Measurements from ENCODE around the gene RNASE8.

RNASE8 gene

DNA sequence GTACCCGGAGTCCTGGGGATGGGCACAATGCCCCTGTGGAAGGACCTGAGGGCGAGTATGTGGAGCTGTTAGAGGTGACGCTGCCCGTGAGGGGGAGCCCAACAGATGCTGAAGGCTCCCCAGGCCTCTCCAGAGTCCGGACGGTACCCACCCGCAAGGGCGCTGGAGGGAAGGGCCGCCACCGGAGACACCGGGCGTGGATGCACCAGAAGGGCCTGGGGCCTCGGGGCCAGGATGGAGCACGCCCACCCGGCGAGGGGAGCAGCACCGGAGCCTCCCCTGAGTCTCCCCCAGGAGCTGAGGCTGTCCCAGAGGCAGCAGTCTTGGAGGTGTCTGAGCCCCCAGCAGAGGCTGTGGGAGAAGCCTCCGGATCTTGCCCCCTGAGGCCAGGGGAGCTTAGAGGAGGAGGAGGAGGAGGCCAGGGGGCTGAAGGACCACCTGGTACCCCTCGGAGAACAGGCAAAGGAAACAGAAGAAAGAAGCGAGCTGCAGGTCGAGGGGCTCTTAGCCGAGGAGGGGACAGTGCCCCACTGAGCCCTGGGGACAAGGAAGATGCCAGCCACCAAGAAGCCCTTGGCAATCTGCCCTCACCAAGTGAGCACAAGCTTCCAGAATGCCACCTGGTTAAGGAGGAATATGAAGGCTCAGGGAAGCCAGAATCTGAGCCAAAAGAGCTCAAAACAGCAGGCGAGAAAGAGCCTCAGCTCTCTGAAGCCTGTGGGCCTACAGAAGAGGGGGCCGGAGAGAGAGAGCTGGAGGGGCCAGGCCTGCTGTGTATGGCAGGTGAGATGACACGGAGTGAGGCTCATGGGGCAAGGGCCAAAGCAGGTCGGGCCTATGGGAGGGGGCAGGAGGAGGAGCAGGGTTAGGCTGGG, 17.0 kb downstream of the RNASE8 start:
- no peak for FAIRE-seq

DNA sequence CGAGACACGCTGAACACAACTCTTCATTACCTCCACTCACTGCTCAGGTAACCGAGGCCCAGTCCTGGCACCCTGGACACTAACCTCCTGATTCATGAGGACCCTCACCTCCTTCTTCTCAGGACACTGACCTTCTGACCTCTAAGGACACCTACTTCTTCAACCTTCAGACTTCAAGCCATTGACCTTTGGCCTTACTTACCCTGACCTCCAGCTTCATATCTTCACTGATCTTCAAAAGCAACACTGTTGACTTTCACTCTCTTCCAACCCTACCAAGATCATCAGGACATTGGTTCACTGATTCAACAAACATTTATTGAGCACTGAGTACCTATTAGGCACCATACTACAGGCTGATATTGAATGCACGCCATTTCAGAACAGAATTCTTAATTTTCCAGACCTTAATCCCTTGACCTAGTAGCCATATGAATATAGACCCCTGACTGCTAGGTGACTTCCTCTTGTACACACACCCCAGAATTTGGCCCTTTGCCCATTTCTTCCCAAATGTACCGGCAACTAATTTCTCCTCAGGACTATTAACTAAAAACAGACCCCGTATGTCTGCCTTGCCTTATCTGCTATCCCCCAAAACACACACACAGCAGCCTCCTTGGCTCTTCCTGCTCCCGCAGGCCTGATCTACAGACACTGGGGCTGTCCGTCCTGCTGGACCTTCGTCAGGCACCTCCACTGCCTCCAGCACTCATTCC, 18.3 kb downstream of the RNASE8 start:
- FAIRE-seq: no peak

DNA sequence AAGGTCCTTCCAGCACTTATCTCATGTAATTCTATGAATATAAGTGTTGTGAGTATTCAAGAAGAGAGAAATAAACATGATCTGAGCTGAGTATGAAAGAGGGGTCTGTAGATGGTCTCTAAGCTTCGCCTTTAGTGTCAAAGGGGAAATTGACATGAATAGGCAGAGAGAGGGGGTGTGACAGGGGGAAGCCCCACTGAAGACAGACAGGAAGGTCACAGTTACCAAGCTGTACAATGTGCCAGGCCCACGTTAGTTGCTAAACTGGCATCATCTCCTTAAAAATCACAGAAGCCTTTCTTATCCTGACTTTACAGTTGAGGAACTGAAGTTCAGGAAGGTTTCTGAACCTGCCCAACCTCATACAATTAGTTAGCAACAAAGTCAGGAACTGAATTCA, 20.1 kb downstream of the RNASE8 start:
- FAIRE-seq: no peak

DNA sequence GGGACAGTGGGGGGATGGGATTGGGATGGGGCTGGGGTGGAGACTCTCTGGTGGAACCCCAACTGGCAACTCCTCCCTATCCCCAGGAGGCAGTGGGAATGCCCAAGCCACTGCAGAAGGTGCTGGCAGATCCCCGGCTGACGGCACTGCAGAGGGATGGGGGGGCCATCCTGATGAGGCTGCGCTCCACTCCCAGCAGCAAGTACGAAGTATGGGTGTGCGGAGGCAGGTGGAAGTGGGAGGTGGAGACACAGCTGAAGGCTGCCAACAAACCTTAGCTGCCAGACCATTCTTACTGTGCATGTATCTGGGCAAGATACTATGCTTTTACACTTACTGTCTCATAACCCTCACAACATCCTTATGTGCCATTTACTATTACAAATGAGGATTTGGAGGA, 20.7 kb downstream of the RNASE8 start:
- no peak for FAIRE-seq

DNA sequence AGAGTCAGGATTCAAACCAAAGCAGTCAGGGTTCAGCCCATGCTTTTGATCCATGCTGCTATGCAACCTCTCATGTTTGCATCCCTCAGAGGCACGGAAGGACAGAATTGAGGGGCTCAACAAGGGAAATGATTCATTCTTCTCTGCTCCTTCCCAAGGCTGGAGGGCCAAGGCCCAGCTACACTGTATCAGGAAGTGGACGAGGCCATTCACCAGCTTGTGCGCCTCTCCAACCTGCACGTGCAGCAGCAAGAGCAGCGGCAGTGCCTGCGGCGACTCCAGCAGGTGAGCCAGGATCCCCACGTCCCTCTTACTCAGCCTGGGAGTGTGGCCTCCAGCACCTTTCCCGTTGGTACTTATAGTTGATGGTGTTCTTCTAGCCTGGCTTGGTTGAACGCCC, 21.1 kb downstream of the RNASE8 start:
- no peak for FAIRE-seq

DNA sequence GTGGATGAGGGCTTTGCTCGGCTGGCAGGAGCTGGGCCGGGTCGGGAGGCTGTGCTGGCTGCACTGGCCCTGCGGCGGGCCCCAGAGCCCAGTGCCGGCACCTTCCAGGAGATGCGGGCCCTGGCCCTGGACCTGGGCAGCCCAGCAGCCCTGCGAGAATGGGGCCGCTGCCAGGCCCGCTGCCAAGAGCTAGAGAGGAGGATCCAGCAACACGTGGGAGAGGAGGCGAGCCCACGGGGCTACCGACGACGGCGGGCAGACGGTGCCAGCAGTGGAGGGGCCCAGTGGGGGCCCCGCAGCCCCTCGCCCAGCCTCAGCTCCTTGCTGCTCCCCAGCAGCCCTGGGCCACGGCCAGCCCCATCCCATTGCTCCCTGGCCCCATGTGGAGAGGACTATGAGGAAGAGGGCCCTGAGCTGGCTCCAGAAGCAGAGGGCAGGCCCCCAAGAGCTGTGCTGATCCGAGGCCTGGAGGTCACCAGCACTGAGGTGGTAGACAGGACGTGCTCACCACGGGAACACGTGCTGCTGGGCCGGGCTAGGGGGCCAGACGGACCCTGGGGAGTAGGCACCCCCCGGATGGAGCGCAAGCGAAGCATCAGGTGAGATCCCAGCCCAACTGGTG, 24.0 kb downstream of the RNASE8 start:
- no peak for FAIRE-seq

DNA sequence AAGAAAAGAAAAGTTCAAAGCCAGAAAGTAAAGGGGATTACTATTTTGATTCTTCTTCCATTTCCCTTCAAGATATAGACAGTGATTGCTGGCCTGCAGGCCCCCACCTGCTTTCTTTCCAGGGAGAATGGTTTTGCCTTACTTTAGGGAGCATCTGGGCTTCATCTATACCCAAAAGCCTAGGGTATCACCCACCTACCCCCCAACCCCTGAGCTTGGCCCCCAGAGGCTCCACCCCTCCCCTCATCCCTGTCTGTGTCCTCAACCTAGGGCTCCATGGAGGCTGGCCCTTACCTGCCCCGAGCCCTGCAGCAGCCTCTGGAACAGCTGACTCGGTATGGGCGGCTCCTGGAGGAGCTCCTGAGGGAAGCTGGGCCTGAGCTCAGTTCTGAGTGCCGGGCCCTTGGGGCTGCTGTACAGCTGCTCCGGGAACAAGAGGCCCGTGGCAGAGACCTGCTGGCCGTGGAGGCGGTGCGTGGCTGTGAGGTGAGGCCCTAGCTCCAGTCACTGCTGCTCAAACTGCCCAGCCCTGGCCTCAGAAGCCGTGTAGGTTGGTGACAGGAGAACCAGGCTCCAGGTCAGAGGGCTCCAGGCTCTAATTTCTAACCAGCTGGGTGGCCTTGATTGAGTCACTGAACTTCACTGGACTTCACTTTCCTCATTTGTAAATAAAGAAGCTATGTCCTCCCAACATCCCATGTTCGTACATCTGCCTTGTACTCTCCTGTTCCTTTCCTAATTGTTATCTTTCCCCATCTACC, 26.1 kb downstream of the RNASE8 start:
- no peak for FAIRE-seq

DNA sequence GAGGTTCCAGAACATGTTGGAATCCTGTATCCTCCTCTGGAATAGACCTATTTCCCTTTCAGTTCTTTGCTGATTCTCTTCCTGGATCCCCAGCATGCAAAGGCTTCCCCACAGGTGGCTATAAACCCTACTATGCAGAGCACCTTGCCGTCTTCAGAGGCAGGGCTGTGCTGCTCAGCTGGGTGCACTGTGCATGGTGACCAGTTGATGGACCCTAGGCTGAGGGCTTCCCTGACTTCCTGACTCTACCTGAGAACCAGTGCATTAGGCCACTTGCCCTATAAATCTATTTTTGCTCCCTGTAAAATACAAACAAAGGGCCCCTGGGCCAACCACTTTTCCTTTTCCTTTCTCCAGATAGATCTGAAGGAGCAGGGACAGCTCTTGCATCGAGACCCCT, 26.8 kb downstream of the RNASE8 start:
- no peak for FAIRE-seq

DNA sequence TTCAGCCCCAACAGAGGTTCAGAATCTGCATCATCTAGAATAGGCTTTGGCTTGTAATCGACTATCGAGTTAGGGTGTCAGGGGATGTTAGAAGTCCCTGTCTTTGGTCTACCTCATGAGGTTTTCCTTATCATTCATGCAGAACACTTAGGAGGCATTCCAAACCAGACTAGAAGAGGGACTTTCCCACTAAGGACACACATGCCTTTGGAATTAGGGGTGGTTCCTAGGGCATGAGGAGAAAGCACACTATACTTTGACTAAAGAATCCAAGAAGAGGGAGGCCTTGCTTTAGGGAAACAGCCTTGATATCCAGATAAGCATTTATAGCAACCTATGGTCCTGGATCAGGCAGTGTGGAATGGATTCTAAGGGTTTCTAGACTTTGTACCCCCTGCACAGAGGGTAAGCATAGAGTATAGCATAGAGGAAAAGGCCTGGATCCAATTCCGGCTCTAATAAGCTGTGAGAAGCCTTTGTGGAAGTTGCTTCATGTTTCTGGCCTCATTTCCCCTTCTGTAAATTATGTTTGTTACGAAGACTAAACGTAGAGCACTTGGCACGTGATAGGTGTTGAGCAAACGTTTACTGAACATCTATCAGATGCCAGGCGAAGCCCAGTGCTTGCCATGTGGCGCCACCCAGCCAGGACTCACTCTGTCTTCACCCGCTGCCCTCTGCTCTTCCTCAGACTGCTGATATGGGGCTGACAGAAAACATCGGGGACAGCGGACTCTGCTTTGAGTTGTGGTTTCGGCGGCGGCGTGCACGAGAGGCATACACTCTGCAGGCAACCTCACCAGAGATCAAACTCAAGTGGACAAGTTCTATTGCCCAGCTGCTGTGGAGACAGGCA, 27.6 kb downstream of the RNASE8 start:
- FAIRE-seq: no peak

DNA sequence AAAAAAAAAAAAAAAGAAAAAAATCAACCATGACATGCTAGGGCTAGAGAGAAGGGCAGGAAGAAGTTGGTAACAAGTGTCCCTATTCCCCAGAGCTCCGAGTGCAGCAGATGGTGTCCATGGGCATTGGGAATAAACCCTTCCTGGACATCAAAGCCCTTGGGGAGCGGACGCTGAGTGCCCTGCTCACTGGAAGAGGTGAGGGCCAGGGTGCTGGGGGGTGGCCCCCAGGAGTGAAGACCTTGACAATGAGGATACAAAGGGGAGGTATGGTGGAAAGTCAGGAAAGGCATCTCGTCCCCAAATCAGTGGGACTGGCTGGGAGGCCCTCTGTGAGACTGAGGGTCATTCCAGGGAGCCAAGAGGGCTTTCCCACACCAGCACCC, 29.3 kb downstream of the RNASE8 start:
- no peak for FAIRE-seq

DNA sequence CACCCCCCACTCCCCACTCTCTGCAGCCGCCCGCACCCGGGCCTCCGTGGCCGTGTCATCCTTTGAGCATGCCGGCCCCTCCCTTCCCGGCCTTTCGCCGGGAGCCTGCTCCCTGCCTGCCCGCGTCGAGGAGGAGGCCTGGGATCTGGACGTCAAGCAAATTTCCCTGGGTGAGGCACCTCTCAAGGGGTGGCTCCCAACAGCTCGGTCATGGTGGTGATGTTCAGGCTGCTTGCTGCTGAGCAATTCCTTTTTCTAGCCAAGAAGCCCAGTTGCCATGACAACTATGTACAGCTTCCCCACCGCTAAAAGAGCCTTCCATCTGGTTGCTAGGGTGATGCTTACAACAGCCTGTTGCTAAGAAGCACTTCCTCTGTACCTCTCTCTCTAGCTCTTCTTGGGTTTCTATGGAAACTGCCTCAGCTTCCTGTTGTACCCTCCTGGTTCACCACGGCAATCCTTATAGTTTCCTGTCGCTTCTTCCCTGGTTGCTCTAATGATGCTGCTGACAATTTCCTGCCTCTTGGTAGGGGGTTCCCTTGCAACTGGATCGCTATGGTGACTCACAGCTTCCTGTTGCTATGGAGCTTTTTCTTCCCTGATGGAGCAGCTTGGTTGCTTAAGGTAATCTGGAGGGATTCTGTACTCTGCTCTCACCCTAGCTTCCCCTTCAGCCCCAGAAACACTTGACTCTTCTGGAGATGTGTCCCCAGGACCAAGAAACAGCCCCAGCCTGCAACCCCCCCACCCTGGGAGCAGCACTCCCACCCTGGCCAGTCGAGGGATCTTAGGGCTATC, 29.9 kb downstream of the RNASE8 start:
- FAIRE-seq: no peak

DNA sequence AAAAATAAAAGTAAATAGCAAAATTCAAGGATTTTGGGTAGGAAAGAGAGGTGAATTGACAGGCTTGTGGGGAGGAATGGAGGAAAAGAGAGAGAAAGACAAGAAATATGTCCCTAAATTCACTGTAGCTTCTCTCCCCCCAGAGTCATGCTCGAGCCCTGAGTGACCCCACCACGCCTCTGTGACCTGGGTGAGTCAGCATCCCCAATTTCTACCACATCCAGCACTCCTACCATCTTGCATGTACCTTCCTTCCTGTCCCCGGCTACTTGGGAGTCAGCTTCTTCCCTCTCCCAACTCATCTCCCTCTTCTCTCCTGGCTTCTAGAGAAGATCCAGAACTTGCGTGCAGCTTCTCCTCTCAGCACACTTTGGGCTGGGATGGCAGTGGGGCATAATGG, 31.1 kb downstream of the RNASE8 start:
- FAIRE-seq: no peak

DNA sequence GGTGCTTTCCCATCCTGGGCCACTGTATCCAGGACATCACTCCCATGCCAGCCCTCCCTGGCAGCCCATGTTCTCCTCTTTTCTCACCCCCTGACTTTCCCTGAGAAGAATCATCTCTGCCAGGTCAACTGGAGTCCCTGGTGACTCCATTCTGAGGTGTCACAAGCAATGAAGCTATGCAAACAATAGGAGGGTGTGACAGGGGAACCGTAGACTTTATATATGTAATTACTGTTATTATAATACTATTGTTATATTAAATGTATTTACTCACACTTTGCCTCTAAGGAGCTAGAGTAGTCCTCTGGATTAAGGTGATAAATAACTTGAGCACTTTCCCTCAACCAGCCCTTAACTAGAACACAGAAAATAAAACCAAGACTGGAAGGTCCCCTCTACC, 31.6 kb downstream of the RNASE8 start:
- no peak for FAIRE-seq

DNA sequence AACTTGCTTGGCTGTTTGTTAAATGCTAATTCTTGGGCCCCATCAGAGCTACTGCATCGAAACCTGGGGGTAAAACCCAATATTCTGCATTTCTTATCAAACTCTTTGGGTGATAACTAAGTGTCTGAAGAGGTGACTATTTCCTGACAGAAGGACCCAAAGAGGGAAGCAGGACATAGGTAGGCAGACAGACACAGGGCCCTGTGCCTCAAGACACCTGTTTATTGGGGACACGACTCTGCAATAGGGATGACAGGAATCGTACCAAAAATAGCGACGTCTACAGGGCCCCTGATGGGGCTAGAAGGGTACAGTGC, 32.2 kb downstream of the RNASE8 start:
- no peak for FAIRE-seq

DNA sequence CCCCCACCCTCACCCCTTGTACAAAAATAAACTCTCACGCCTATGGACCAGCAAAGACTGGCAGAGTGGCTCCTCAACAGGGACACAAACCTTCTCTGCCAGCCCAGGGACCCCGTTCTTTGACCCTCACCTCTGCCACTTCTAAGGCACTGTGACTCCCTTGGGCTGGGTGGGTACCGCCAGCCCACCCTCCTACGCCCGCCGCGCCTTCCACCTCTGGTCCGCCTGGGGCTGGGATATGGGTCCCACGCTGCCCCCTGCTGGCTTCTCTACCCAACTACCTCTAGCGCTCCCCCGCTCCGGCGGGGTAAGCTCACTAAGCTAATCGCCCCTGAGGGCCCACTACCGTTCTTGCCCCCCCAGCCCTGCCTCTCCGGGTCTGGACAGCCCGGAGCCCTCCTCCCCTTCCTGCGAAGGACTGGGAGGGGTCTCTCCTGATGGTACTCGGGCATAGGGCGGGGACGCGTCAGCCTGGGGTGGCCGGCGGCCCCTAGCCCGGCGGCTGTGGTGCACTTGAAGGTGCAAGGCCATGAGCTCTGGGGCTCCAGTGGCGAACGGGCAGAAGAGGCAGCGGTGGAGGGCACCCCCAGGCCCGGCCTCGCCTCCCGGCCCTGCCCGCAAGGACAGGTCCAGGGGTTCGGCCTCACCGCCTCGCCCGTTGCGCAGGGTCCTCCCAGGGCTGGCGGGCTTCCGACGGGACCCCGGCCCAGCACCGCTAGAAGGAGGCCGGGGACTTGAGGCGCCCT, 32.7 kb downstream of the RNASE8 start:
- no peak for FAIRE-seq

DNA sequence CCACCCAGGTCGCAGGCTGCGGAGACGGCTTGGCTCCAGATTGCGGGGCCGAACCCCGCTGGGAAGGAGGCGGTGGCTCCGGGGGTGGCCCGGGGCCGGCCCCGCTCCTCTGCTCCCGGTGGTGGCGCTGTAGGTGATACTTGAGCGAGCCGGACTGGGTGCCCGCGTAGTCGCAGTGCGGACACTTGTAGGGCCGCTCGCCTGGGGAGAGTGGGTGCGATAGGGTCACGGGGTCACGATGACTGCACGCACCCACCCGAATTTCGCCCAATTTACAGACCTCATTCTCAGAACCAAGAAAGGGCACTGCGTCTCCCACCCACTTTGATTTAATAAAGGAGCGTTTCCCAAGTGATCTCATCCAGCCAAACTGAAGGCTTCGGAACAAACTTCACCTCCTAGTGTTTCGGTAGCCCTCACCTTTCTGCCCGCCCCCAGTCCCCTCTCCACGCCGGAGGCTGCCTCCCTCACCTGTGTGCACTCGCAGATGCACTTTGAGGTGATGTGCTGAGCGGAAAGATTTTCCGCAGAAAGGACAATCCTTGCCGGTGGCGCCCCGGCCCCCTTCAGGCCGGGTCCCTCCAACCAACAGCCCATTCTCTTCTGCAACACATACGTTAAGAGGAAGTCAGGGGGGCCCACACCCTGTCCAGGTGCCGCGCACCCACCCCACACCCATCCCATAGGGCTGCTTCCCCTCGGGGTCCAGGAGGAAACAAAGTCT, 33.5 kb downstream of the RNASE8 start:
- no peak for FAIRE-seq

DNA sequence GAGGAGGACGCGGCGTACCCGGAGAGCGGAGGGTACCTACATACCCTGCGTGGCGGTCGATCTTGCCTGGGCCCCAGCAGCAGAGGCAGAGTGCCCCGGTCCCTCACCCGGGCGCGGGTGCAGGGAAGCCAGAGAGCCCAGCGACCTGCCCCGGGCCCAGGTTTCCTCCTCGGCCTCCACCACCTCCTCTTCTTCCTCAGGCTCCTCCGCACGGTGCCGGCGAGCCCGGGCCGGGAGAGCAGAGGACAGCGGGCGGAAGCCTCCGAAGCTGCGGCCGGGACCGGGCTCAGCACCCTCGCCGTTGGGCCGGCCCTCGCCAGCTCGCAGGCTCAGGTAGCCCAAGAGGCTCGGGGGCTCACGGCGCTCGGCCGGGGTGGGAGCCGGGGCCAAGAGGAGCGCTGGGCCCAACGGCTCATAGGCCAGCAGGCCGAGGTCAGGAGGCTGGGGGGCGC, 34.2 kb downstream of the RNASE8 start:
- no peak for FAIRE-seq

DNA sequence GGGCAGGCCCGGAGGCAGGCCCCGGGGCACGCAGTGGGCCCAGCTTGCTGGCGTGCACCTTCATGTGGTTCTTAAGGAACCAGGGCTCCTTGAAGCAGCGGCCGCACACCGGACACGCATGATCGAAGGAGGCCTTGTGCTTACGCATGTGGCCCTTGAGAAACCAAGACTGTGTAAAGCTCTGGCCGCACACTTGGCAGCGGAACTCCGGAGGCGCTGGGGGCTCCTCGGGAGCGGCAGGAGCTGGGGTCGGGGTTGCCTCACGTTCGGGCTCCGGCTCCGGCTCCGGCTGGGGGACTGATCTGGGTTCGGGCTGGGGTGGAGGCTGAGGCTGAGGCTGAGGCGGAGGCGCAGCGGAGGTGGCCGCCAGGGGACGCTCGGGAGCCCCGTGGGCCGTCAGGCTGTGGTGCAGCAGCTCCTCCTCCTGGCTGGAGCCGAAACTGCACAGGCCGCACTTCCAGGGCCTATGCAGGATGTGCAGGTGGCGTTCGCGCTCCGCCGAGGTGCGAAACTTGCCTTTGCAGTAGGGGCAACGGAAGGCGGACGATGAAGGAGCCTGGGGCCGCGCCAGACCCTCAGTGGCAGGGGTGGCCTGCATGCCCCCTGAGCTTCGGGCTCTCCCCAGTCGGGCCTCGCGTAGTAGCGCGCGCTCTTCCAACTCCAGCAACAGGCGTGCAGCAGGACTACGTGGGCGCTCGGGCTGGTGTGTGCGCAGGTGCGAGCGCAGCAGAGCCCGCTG, 34.8 kb downstream of the RNASE8 start:
- FAIRE-seq: no peak

DNA sequence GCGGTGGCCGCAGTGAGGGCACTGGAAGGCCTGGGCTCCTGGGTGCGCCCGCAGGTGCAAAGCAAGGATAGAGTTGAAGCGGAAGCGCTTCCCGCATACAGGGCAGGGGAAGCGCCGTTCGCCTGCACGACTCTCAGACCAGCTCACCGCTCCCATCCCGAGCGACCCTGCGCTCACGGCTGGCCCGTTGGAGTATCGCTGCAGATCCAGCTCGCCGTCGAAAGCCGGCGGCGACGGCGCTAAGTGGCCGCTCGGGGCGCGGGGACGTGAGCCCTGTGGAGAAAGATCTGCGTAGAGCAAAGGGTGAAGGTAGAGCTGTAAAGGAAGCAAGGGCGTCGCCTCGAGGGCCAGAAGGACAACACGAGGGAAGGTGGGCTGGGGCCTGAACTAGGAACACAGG, 35.4 kb downstream of the RNASE8 start:
- no peak for FAIRE-seq
